Measurements from ENCODE around the gene SAAL1. TPM values are rescaled to one million over a fixed set of nuclear protein-coding genes. Genes with fewer than 3 reads are reported as not detected.

The SAAL1 gene
- total RNA-seq, 4 donors from 2014 or later = 10.3 to 19.1 (median 11.1) TPM

DNA sequence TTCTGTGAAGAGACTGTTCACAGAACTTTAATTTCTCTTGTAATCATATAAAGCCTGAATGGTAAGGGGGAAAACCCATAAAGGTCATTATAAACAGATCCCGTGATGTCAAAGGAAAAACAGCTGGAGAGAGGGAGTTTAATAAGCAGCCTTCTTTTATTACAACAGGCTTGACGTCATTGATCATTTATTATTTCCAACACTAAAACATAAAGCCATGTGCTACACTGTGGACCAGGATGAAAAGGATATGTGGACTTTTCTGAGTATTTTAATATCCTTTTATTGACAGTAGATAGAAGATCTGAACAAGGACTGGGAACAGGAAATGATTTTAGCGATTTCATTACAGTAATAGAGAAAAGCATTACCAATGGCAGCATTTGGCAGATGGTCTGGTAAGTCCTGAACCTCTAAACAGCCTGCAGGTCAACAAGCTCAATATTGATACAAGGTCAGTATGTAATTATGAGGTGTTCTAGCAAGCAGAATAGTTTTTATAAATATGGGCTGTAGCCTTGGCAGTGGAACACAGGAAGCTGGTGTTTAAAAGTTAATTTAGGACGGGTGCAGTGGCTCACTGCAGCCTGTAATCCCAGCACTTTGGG is 34.7 kb downstream of the SAAL1 start:
- no peaks in the 10 kb centered on the region for H3K9me3 ChIP-seq
- no peak overlapping the region for H3K4me3 ChIP-seq
- WGBS = 68% methylated on average over 4 of the region's 4 CpGs
- no peaks in the 10 kb centered on the region for H3K27me3 ChIP-seq
- no peaks in the 10 kb centered on the region for H3K4me1 ChIP-seq
- no peak for DNase-seq (ENCODE audit: extremely low spot score)
- no peak for TF ChIP-seq POLR2AphosphoS5 (IDR thresholded peaks at IDR 0.05)
- no peak for TF ChIP-seq CTCF (IDR thresholded peaks at IDR 0.05)
- no peak for TF ChIP-seq POLR2A (IDR thresholded peaks at IDR 0.05; ENCODE audit: low read depth)
- TF ChIP-seq EP300 (IDR thresholded peaks at IDR 0.05) = no peak
- no peak overlapping the region for H3K27ac ChIP-seq (replicated peaks in 1 of 4)
- intact Hi-C loops (cut with DNase I) = no loop called here
- H3K36me3 ChIP-seq = peaks cover 0 to 5% (median 2%) of the 10 kb centered on the region in 4 donors

DNA sequence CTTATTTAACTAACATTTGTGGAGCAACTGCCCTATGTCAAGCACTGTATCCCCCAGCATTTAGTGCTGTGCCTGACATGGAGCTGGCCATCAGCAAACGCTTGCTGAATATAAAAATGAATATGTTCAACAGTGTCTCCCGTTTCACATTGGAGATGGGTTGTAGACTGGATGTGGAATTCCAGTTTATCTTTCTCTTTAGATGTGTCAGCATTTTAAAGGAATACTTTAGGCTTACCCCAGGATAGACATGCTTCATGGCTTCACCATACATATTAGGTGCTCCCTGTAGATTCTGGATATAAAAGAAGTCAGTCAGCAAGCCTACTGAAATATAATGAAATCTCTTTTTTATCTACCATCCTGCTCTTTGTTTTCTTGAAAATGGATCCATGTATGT is 38.5 kb downstream of the SAAL1 start:
- Histone ChIP-seq H3K4me3 (no peak overlapping the region), H3K9me3 (no peaks in the 10 kb centered on the region), H3K4me1 (no peaks in the 10 kb centered on the region), H3K27me3 (no peaks in the 10 kb centered on the region), H3K27ac (replicated peaks in 1 of 4) (no peak overlapping the region), H3K36me3 (peaks cover 0 to 5% (median 0%) of the 10 kb centered on the region in 4 donors)
- TF ChIP-seq POLR2AphosphoS5 (IDR thresholded peaks at IDR 0.05) (no peak), CTCF (IDR thresholded peaks at IDR 0.05) (no peak), EP300 (IDR thresholded peaks at IDR 0.05) (no peak), POLR2A (IDR thresholded peaks at IDR 0.05; ENCODE audit: low read depth) (no peak)
- DNase-seq (ENCODE audit: extremely low spot score) = no peak
- intact Hi-C loops (cut with DNase I) = no loop called here
- 96% methylated on average over 2 of the region's 2 CpGs for WGBS

DNA sequence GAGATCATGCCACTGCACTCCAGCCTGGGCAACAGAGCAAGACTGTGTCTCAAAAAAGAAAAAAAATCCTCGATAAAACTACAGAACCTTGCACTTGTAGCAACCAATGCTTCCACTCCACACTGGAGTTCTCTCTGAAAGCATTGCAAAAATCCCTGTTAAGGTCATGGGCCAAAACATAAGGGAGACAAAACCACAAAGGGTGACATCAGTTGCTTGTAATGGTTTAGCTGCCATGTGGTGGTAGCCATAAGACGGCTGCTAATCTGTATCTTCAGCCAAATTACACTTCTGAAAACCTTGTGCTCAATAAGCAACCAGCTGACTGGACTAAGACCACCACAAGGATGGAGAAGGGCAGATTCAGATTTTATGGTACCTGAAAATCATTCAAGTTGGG is 39.3 kb downstream of the SAAL1 start:
- intact Hi-C loops (cut with DNase I) = no loop called here
- Histone ChIP-seq H3K27me3 (no peaks in the 10 kb centered on the region), H3K36me3 (peaks cover 0 to 5% (median 0%) of the 10 kb centered on the region in 4 donors), H3K4me3 (no peak overlapping the region), H3K9me3 (no peaks in the 10 kb centered on the region), H3K27ac (replicated peaks in 1 of 4) (no peak overlapping the region), H3K4me1 (no peaks in the 10 kb centered on the region)
- no peak for TF ChIP-seq EP300 (IDR thresholded peaks at IDR 0.05)
- no peak for DNase-seq (ENCODE audit: extremely low spot score)
- WGBS = 100% methylated on average over 2 of the region's 2 CpGs

DNA sequence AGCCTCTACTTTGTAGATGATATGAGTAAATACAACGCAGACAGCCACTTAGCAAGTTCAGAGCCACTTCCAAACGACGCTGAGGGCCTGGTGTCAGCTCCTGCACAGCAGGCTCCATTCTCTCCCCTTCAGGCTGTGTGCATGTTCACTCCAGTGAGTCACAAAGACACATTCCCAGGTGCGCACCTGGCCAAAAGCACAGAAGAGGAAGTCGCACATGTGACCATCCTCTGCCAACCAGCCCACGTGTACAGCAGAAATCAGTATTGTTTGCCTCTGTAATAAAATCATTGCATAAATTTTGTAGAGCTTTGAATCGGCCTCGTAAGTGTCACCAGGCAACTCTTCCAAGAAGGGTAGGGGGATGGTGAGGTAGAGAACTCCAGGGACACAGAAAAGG is 40.3 kb downstream of the SAAL1 start:
- Histone ChIP-seq H3K27me3 (no peaks in the 10 kb centered on the region), H3K27ac (replicated peaks in 1 of 4) (no peak overlapping the region), H3K4me1 (no peaks in the 10 kb centered on the region), H3K36me3 (peaks cover 0 to 5% (median 0%) of the 10 kb centered on the region in 4 donors), H3K9me3 (no peaks in the 10 kb centered on the region), H3K4me3 (no peak overlapping the region)
- WGBS = 88% methylated on average over 8 of the region's 8 CpGs
- no peak for DNase-seq (ENCODE audit: extremely low spot score)
- TF ChIP-seq POLR2A (IDR thresholded peaks at IDR 0.05; ENCODE audit: low read depth) (no peak), EP300 (IDR thresholded peaks at IDR 0.05) (no peak), POLR2AphosphoS5 (IDR thresholded peaks at IDR 0.05) (no peak), CTCF (IDR thresholded peaks at IDR 0.05) (no peak)
- intact Hi-C loops (cut with DNase I) = no loop called here

- no peaks in the 10 kb centered on the region for H3K27me3 ChIP-seq
- TF ChIP-seq CTCF (IDR thresholded peaks at IDR 0.05) = no peak
- TF ChIP-seq POLR2AphosphoS5 (IDR thresholded peaks at IDR 0.05) = no peak
- TF ChIP-seq EP300 (IDR thresholded peaks at IDR 0.05) = no peak
- intact Hi-C loops (cut with DNase I) = no loop called here
- H3K36me3 ChIP-seq = peaks cover 0 to 5% (median 0%) of the 10 kb centered on the region in 4 donors
- DNase-seq (ENCODE audit: extremely low spot score) = no peak
- H3K4me3 ChIP-seq = no peak overlapping the region
- 90% methylated on average over 7 of the region's 7 CpGs for WGBS
- H3K4me1 ChIP-seq = no peaks in the 10 kb centered on the region
- no peaks in the 10 kb centered on the region for H3K9me3 ChIP-seq
- no peak overlapping the region for H3K27ac ChIP-seq (replicated peaks in 1 of 4)
Observed at GRCh38 chr11:18064450-18065054, 41.3 kb downstream of the SAAL1 start.
